ENCODE results near the gene ZNF574.
"Not testable (repeated sequence)": the region's sequence is repeated elsewhere in the genome, so short reads cannot be mapped to it uniquely, and the experiment has no call there.

ZNF574 gene

GRCh38 chr19:42075616-42076379 lies at the start of gene ZNF574:
TSS of gene ZNF574 (plus strand) at chr19:42076166. CDS start at chr19:42078607, 2,441 bp downstream.
- peak; percentile 94 to 97 for DNase-seq (ENCODE audit: low read depth in 2 of 2)

GRCh38 chr19:42028304-42029216 lies 47.4 kb upstream of the ZNF574 start:
- peak in 1 of 2 donors; percentile 15 for DNase-seq (ENCODE audit: low read depth in 2 of 2)

GRCh38 chr19:42030645-42031440 lies 45.1 kb upstream of the ZNF574 start:
- DNase-seq (ENCODE audit: low read depth in 2 of 2) = no peak

GRCh38 chr19:42032431-42032830 lies 43.5 kb upstream of the ZNF574 start:
- DNase-seq (ENCODE audit: low read depth in 2 of 2) = no peak

GRCh38 chr19:42033413-42033812 lies 42.6 kb upstream of the ZNF574 start:
- no peak for DNase-seq (ENCODE audit: low read depth in 2 of 2)

- DNase-seq (ENCODE audit: low read depth in 2 of 2) = peak; percentile 21 to 38
Measured at GRCh38 chr19:42034640-42035391, 41.1 kb upstream of the ZNF574 start.

- DNase-seq (ENCODE audit: low read depth in 2 of 2) = no peak
Measured at GRCh38 chr19:42037649-42038048, 38.3 kb upstream of the ZNF574 start.

GRCh38 chr19:42038666-42039065 lies 37.3 kb upstream of the ZNF574 start:
- DNase-seq (ENCODE audit: low read depth in 2 of 2) = no peak

- no peak for DNase-seq (ENCODE audit: low read depth in 2 of 2)
Measured at GRCh38 chr19:42040031-42040430, 35.9 kb upstream of the ZNF574 start.

GRCh38 chr19:42040491-42040890 lies 35.5 kb upstream of the ZNF574 start:
- DNase-seq (ENCODE audit: low read depth in 2 of 2) = not testable (repeated sequence)

- no peak for DNase-seq (ENCODE audit: low read depth in 2 of 2)
Measured at GRCh38 chr19:42042455-42043170, 33.4 kb upstream of the ZNF574 start.

- no peak for DNase-seq (ENCODE audit: low read depth in 2 of 2)
Measured at GRCh38 chr19:42045575-42045974, 30.4 kb upstream of the ZNF574 start.

GRCh38 chr19:42048992-42049391 lies 27.0 kb upstream of the ZNF574 start:
- DNase-seq (ENCODE audit: low read depth in 2 of 2) = no peak

GRCh38 chr19:42051166-42052115 lies 24.5 kb upstream of the ZNF574 start:
- peak; percentile 13 to 56 for DNase-seq (ENCODE audit: low read depth in 2 of 2)

GRCh38 chr19:42052241-42052863 lies 23.6 kb upstream of the ZNF574 start:
- no peak for DNase-seq (ENCODE audit: low read depth in 2 of 2)

GRCh38 chr19:42053037-42053935 lies 22.7 kb upstream of the ZNF574 start:
- no peak for DNase-seq (ENCODE audit: low read depth in 2 of 2)

GRCh38 chr19:42054205-42054604 lies 21.8 kb upstream of the ZNF574 start:
- DNase-seq (ENCODE audit: low read depth in 2 of 2) = no peak

- DNase-seq (ENCODE audit: low read depth in 2 of 2) = no peak
Measured at GRCh38 chr19:42057846-42058245, 18.1 kb upstream of the ZNF574 start.
